Endodermal cell (in vitro differentiated cells): ENCODE data around the gene GCH1. TPM values are rescaled to one million over a fixed set of nuclear protein-coding genes. Genes with fewer than 3 reads are reported as not detected.

Source experiments
- DNase-seq: peaks from one replicate; pipeline ENCODE4 v3.0.0-alpha.2; 2017
- H3K27ac ChIP-seq: 2 replicates; pipeline ENCODE4 v1.5.1; 2013; ENCODE audit warnings: mild to moderate bottlenecking, low read depth, low read length, moderate library complexity
- H3K27me3 ChIP-seq: 2 replicates; pipeline ENCODE4 v1.6.1; 2013; ENCODE audit warnings: mild to moderate bottlenecking, low read length, moderate library complexity; ENCODE audit not compliant: insufficient read depth, control insufficient read depth, poor library complexity, severe bottlenecking
- H3K36me3 ChIP-seq: 2 replicates; pipeline ENCODE4 v1.7.0; 2013; ENCODE audit warnings: mild to moderate bottlenecking, low read length, moderate library complexity; ENCODE audit not compliant: control insufficient read depth, insufficient read depth
- H3K4me1 ChIP-seq: one replicate; pipeline ENCODE4 v1.7.0; 2013; ENCODE audit warnings: low read length; ENCODE audit not compliant: control insufficient read depth, insufficient read depth
- H3K4me3 ChIP-seq: 2 replicates; pipeline ENCODE4 v1.5.1; 2013; ENCODE audit warnings: mild to moderate bottlenecking, low read length, moderate library complexity
- H3K9ac ChIP-seq: 2 replicates; pipeline ENCODE4 v1.6.1; 2013; ENCODE audit warnings: mild to moderate bottlenecking, low read length, moderate library complexity; ENCODE audit not compliant: poor library complexity, severe bottlenecking; ENCODE audit errors: extremely low read depth
- H3K9me3 ChIP-seq: 2 replicates; pipeline ENCODE4 v1.6.1; 2013; ENCODE audit warnings: mild to moderate bottlenecking, low read length, moderate library complexity; ENCODE audit not compliant: control insufficient read depth
- H3K27ac Mint-ChIP-seq: 2 replicates; pipeline ENCODE4 v1.8.0; 2020; ENCODE audit warnings: mixed read lengths
- H3K27me3 Mint-ChIP-seq: 2 replicates; pipeline ENCODE4 v1.8.0; 2021; ENCODE audit warnings: mild to moderate bottlenecking, mixed read lengths; ENCODE audit not compliant: insufficient read depth
- H3K36me3 Mint-ChIP-seq: 2 replicates; pipeline ENCODE4 v1.8.0; 2020; ENCODE audit warnings: low read depth, mixed read lengths
- H3K4me1 Mint-ChIP-seq: 2 replicates; pipeline ENCODE4 v1.8.0; 2020; ENCODE audit warnings: mixed read lengths
- H3K4me3 Mint-ChIP-seq: 2 replicates; pipeline ENCODE4 v1.8.0; 2020; ENCODE audit warnings: mild to moderate bottlenecking, moderate library complexity, mixed read lengths
- H3K9me3 Mint-ChIP-seq: 2 replicates; pipeline ENCODE4 v1.8.0; 2020; ENCODE audit warnings: mild to moderate bottlenecking, mixed read lengths
- CTCF ChIP-seq: fragments of 200-600 bp; sonication (generic); conservative IDR thresholded peaks from 2 replicates; pipeline ENCODE4 v1.5.0; 2021; ENCODE audit warnings: antibody characterized with exemption, mild to moderate bottlenecking
- WGBS, 2 experiments: methylation state at CpG; one replicate each; pipeline versions ENCODE4 v1.1.5 to v1.1.7; 2013; ENCODE audit warnings: missing lambda C conversion rate in 2 of 2, mixed read lengths in 1 of 2; ENCODE audit not compliant: insufficient coverage in 1 of 2, insufficient read length in 1 of 2; 5-methylcytosine and 5-hydroxymethylcytosine counted together
- total RNA-seq, 2 donors: library from RNA; stranded (reverse); fragmentation: NEBNext Ultra II Directional in 1 of 2; extraction: Animal tissue kit (Norgen Biotek cat#: 25700) in 1 of 2; gene quantifications; 2 replicates in 1 of 2; 3 replicates in 1 of 2; pipeline ENCODE4 v1.2.1, GENCODE V29; 2021

The GCH1 gene
- total RNA-seq, 2 donors from 2014 or later: 18.3 to 18.7 TPM

GRCh38 chr14:54834081-54834480, 68.5 kb downstream of the GCH1 start:
- Mint-ChIP-seq H3K36me3 (no peaks in the 10 kb centered on the region), H3K4me3 (no peak overlapping the region), H3K27me3 (no peaks in the 10 kb centered on the region), H3K4me1 (no peaks in the 10 kb centered on the region), H3K27ac (no peak overlapping the region), H3K9me3 (peaks cover 8% of the 10 kb centered on the region)
- Histone ChIP-seq H3K36me3 (no peaks in the 10 kb centered on the region), H3K4me1 (no peaks in the 10 kb centered on the region), H3K9me3 (no peaks in the 10 kb centered on the region), H3K27ac (no peak overlapping the region), H3K9ac (no peak overlapping the region), H3K27me3 (no peaks in the 10 kb centered on the region), H3K4me3 (no peak overlapping the region)
- no peak for TF ChIP-seq CTCF
- no peak for DNase-seq

- no peaks in the 10 kb centered on the region for H3K9me3 ChIP-seq
- H3K4me1 ChIP-seq: no peaks in the 10 kb centered on the region
- H3K9ac ChIP-seq: no peak overlapping the region
- 94 to 96% methylated on average over 4 of the region's 4 CpGs for WGBS, 2 experiments
- H3K27ac ChIP-seq: no peak overlapping the region
- Mint-ChIP-seq H3K4me1 (no peaks in the 10 kb centered on the region), H3K9me3 (peaks cover 19% of the 10 kb centered on the region), H3K27me3 (no peaks in the 10 kb centered on the region), H3K4me3 (no peak overlapping the region), H3K27ac (no peak overlapping the region), H3K36me3 (no peaks in the 10 kb centered on the region)
- DNase-seq: no peak
- H3K36me3 ChIP-seq: no peaks in the 10 kb centered on the region
- no peak overlapping the region for H3K4me3 ChIP-seq
- TF ChIP-seq CTCF: no peak
- H3K27me3 ChIP-seq: no peaks in the 10 kb centered on the region
Measured at GRCh38 chr14:54830650-54831049, 72.0 kb downstream of the GCH1 start.

- no peak overlapping the region for H3K27ac ChIP-seq
Measured at GRCh38 chr14:54829486-54830224, 73.0 kb downstream of the GCH1 start.

More at GRCh38 chr14:54829486-54830224, 73.0 kb downstream of the GCH1 start:
- Mint-ChIP-seq H3K36me3 (no peaks in the 10 kb centered on the region), H3K4me1 (no peaks in the 10 kb centered on the region), H3K27me3 (no peaks in the 10 kb centered on the region), H3K27ac (no peak overlapping the region), H3K4me3 (no peak overlapping the region), H3K9me3 (peaks cover 26% of the 10 kb centered on the region)
- TF ChIP-seq CTCF: no peak
- H3K36me3 ChIP-seq: no peaks in the 10 kb centered on the region
- H3K4me3 ChIP-seq: no peak overlapping the region
- no peak for DNase-seq
- no peak overlapping the region for H3K9ac ChIP-seq
- H3K27me3 ChIP-seq: no peaks in the 10 kb centered on the region
- H3K9me3 ChIP-seq: peaks cover 8% of the 10 kb centered on the region
- WGBS, 2 experiments: 80 to 90% methylated on average over 4 to 8 of the region's 8 CpGs
- no peaks in the 10 kb centered on the region for H3K4me1 ChIP-seq
